Measurements from ENCODE around the gene ALDOB. TPM values are rescaled to one million over a fixed set of nuclear protein-coding genes. Genes with fewer than 3 reads are reported as not detected.

Gene ALDOB
- total and polyA plus RNA-seq, 2 of the 13 experiments (the other 11 are each of a cell fraction or from before 2014, with no cell fraction given) = 0.29 to 0.97 TPM

GRCh38 chr9:101387871-101388506 is 47.6 kb downstream of the ALDOB start (continued):
- peak; percentile 87 for TF ChIP-seq ZNF670 (CRISPR knock-in tag; IDR thresholded peaks at IDR 0.05; ENCODE audit: borderline replicate concordance)
- TF ChIP-seq ZNF710 (CRISPR knock-in tag; IDR thresholded peaks at IDR 0.05; ENCODE audit: borderline replicate concordance) = no peak
- no peak for TF ChIP-seq ETV5 (CRISPR knock-in tag; IDR thresholded peaks at IDR 0.05; ENCODE audit: borderline replicate concordance)
- peak; percentile 66; the same call in 1 of the 2 replicates for TF ChIP-seq IRF2 (CRISPR knock-in tag; IDR thresholded peaks at IDR 0.05)
- TF ChIP-seq TFE3 (CRISPR knock-in tag; IDR thresholded peaks at IDR 0.05) = no peak; the same call in 1 of the 2 replicates
- TF ChIP-seq FOSL2 (CRISPR knock-in tag; IDR thresholded peaks at IDR 0.05) = peak; percentile 29; the same call in 1 of the 2 replicates
- TF ChIP-seq PLRG1 (conservative IDR thresholded peaks at IDR 0.05) = no peak
- TF ChIP-seq FOXP4 (CRISPR knock-in tag; IDR thresholded peaks at IDR 0.05) = peak; percentile 90
- TF ChIP-seq HOXA5 (CRISPR knock-in tag; IDR thresholded peaks at IDR 0.05) = peak; percentile 46; the same call in 1 of the 2 replicates
- no peak for TF ChIP-seq TBL1XR1 (IDR thresholded peaks at IDR 0.05; ENCODE audit: borderline replicate concordance, low read length, partially characterized antibody)
- TF ChIP-seq PAXIP1 (CRISPR knock-in tag; conservative IDR thresholded peaks at IDR 0.05) = 0 out of 2 replicates have a peak, but pooled peaks have one; percentile 32
- no peak for TF ChIP-seq ATF7 (IDR thresholded peaks at IDR 0.05)
- TF ChIP-seq ATF7 (CRISPR knock-in tag; IDR thresholded peaks at IDR 0.05) = no peak
- TF ChIP-seq CREM (IDR thresholded peaks at IDR 0.05) = peak; percentile 20; the same call in 1 of the 2 replicates
- no peak for TF ChIP-seq CREM (CRISPR knock-in tag; IDR thresholded peaks at IDR 0.05)
- TF ChIP-seq NFKBIZ (CRISPR knock-in tag; IDR thresholded peaks at IDR 0.05) = no peak
- TF ChIP-seq EEA1 (CRISPR knock-in tag; IDR thresholded peaks at IDR 0.05; ENCODE audit: borderline replicate concordance) = no peak
- no peak for TF ChIP-seq SRSF9 (IDR thresholded peaks at IDR 0.05; ENCODE audit: borderline replicate concordance, insufficient read depth, low read depth, low read length, poor library complexity, severe bottlenecking)
- TF ChIP-seq ZBTB3 (CRISPR knock-in tag; IDR thresholded peaks at IDR 0.05; ENCODE audit: borderline replicate concordance, low read depth) = no peak
- TF ChIP-seq CHD2 (IDR thresholded peaks at IDR 0.05; ENCODE audit: low read depth, low read length) = no peak
- TF ChIP-seq RAD51 (IDR thresholded peaks at IDR 0.05; ENCODE audit: borderline replicate concordance) = no peak
